Dermis microvascular lymphatic vessel endothelial cell (primary cell): ENCODE data around the gene ZIC1. TPM values are rescaled to one million over a fixed set of nuclear protein-coding genes. Genes with fewer than 3 reads are reported as not detected.

ENCODE experiments used
- DNase-seq, 2 donors: peaks; one replicate each; pipeline versions ENCODE4 v3.0.0 to v3.0.0-alpha.2; 2010; ENCODE audit warnings: low read depth in 2 of 2
- total RNA-seq: library from RNA; depleted of rRNA; stranded (reverse); fragments of >200 nt; gene quantifications from 2 replicates; pipeline ENCODE4 v1.2.1, GENCODE V29; 2014

Gene ZIC1
- total RNA-seq, 1 donor from 2014 or later: not detected

DNA sequence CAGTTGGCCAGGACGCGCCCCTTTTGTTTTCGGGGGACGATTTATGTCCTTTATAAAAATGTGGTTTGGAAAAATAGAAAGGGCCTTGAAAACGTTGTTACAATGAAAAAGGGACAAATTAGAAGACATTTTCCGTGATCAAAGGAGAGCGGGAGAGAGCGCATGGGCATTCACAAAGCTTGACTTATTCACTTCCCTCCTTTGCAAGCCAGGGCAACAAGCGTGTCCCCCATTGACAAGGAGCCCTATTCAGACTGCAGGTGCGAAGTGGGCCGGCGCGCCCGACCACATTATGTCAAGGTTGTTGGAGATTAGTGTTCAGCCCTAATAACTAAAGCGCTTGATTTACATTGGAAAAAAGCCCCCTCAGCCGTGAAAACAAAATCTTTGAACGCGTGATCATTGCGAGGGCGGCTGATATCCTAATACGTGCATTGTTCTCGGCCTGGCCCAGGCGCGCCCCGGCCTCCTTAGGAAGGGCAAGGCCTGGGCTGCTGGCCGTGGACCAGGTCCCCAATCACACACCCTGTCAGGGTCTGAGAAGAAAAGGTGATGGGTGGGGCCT lies 28.7 kb upstream of the ZIC1 start:
- DNase-seq: no peak

DNA sequence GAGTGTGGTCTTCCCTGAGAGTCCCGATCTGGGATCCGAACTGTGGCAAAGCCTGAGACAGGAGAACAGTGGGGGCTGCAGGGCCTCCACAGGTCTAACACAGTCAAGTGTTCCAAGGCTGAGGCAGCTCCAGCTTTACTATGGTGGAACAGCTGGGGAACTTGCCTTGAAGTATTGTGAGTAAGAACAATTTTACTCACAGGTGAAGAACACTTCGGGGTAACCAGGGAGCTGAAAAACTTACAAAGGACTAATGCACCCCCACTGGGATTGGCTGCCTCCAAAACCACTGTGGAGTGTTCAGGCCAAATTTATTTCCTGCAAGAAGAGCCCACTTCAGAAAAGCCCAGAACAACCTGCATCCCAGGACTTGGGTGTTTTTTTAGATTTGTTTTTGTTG lies 28.2 kb upstream of the ZIC1 start:
- no peak for DNase-seq

DNA sequence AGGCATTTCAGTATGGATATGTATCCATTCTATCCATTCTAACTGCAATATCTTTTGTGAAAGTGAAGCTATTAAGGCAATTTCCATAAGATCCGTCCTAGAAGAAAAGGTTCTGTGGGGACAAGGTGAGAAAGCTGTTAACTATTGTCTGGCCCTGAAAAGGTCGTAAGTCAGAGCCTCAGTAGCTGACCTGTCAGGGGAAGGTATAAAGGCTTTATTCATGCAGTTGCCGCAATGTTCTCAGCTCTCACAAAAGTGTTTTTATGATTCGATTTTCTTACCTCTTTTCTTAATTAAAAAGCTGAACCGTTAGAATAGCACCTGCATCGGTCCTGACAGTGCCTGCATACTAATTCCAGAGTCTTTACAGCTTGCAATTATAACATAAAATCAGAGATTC lies 27.6 kb upstream of the ZIC1 start:
- DNase-seq: no peak

DNA sequence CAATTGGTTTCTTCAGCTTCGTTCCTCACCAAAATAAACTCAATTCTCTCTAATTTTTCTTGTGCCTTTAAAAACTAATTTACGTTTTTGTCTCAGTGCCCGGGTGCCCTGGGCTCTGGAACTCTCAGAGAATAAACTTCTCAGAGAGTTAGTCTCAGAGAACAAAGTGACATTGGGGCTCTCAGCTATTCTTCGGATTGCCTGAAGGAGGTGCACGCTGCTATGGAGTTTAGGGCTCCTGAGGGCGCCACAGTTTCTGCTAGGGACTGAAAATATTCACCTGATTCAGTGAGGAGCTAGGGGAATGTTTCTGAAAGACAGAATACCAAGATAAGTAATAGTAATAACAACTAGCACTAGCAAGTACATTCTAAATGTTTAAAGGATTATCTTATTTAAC lies 25.5 kb upstream of the ZIC1 start:
- DNase-seq: no peak

DNA sequence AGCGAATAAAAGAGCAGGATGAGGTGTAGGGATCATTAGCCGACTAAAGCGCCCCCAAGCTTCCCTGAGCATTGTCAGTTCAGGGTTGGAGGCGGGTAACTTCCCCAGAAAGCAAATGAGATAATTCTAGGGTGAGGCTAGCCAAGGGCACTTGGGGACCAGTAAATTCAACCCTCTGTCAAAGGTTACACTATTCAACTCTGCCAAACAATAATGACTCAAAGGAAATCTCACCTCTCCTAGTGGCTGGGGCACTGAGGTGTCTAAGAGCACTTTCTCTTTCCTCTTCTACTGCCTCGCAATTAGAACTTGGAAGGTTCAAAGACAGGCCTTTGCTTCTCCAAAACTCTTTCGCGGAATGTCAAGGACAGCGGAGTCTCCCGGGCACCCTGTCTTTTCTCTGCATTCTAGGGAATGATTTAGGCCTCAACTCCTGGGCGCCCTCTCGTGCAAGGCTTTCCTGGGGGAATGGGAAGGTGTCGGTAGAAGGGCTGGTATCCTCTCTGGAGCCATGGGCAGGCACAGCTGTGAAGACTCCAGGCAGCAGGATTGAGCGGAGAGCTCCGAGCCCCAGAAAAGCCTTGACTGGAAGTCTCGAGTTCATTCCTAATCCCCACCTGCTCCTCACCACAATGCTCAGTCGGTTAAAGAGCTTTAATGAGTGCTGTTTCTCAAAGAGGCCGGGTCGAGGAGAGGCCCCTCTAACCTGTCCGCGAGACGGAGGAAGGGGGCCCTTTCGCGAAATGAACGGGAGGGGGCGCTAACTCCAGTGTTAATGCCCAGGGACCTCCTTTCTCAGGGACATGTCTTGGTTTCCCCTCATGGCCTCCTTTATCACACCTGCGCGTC lies 24.7 kb upstream of the ZIC1 start:
- DNase-seq: no peak

DNA sequence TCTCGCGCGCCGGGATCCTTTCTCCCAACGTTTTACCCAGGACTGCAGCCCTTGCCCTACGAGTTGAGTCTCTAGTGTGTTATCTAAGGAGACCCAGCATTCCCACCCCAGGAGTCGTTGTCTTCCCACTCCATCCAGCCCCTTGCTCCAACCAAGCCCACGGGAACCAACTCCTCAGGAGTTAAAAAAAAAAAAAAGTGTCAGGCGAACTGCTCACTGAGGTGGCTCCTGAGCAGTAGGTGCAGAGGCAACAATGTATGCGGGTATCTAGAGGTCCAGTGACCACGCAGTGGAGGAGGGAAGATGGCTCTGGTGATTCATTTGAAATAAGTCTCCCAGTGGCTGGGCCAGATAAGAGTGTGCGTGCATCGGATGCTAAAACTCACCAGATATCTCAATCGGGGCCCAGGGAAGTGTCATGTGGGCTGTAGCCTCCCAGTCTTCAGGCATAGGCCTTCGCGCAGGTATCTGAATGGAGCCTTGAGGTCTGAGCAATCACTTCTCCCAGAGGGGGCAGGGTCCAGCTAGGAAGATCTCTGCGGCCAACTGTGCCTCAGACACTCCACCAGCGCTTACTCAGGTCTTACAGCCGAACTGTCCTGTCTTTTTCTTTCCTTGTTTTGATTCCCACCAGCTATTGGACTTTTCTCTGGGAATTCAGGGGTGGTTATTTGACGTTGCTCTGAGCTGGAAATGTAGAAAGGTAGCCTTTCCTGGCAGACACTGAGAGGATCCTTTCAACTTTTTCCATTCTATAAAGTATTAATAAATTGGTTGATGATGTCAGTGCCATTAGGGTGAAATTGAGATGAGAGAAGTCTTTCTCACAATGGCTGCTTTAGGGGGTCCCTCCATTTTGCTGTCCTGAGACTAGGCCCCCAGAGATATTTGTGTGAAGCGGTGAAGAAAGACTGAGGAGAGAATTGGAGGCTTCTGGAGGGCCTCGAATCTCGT lies 23.8 kb upstream of the ZIC1 start:
- DNase-seq: no peak

DNA sequence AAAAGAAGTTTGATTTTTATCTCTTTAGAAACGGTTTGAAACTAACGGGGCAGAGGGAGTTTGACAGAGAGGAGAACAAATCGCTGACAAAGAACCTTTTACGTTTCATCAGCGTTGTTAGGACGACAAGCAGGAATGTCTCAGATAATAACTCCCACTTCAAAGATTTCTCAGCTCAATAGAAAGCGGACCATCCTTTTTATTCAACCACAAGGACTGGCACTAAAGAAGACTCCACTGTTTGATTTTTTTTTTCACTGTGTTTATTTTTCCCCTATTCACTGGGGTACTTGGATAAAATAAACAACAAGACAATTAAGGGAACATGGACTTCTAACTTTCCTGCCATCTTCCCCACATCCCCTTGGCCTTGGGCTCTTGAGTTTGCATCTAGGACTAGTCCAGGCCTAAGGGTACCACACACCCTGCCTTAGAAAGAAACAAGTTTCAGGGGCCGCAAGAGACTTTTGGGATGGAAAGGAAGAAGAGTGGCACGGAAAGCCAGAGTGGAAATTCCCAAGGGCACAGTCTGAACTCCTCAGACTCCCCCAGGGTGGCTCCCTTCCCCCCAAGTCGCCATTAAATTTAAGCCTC lies 21.8 kb upstream of the ZIC1 start:
- no peak for DNase-seq

DNA sequence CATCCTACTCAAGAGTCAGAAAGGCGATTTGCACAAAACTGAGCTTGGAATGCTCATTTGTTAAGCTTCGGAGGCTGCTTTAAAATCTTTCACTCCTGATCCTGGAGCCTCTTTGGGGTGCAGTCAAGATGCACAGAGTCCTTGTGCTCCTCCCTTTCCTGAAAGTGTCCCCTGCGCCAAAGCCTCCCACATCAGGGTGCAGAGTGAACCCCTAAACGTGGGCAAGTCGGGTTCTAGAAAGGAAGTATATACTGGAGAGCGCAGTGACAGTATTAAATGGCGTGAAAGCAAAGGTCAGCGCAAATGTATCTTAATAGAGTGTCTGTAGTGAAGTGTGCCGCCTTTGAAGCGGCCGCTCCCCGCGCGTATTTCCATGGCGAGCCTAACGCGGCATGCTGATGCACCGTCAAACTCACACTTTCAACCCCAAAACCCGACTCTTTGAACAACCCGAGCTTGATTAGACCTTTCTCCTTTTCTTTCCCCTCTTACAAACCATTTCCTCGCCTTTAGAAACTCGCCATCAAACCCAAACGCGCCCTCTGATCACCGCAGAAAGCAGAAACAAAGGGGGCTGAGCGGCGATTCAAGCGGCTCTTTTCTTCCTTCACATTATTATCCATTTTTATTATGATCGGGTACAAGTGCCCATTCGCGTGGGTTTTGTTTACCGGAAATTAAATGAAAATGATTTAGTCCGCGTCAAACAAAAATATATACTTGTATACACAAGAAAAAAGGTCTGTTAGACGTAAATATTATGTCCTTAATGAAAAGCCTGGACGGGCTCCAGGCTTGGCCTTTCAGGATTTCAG lies 21.1 kb upstream of the ZIC1 start:
- no peak for DNase-seq

DNA sequence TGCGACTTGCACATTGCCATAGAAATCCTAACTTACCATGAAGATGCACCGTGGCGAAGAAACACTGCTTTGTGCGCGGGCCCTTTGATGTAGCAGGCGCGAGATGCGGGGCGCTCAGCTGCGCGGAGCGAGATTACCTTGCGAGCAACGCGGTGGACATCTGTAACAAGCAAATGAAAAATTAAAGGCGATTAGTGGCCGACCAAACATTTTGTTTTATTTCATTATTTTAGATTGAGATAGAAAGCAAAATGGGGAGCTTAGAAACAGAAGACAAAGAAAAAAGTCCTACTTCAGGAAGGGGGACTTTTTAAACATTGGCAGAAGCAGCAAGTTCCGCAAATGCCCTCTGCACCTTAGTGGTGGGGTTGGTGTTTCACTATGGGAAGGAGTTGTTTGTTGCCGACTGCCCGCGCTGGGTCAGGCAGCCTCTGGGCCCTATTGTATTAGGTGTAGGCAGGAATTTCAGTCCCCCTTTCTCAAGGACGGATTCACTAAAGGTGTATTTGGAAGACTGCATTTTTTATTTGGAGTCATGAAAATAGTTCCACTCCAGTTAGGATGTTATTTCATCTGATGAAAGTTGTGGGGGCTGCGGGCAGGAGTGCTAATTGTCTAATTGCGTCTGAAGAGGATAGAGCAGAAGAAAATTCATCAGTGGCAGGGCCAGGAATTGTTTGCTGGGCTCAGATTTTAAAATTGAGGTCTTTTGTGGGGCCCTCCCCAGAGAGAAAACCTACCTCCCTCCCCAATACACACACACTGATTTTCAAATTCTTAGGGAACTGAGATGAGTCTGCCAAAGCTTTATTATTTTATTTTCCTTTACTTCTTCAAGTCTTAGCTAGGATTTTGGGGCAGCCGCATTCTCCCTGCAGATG lies 20.2 kb upstream of the ZIC1 start:
- no peak for DNase-seq

DNA sequence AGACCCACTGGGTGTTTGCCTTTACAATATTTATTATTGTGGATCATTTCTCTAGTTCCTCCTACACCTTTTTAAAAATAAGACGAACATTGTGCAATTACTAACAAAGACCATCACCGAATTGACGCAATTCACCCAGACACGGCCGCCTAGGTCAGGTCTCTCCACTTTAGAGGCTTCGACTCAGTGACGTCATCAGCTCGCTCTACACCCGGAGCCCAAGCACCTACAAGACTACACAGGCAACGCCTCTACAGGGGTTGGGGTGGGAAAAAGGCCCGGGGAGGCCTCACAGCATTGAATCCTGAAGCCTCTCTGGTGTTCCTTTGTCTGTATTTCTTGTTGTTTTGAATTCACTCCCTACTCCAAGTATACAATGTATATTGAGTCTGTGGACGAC lies 19.4 kb upstream of the ZIC1 start:
- no peak for DNase-seq

DNA sequence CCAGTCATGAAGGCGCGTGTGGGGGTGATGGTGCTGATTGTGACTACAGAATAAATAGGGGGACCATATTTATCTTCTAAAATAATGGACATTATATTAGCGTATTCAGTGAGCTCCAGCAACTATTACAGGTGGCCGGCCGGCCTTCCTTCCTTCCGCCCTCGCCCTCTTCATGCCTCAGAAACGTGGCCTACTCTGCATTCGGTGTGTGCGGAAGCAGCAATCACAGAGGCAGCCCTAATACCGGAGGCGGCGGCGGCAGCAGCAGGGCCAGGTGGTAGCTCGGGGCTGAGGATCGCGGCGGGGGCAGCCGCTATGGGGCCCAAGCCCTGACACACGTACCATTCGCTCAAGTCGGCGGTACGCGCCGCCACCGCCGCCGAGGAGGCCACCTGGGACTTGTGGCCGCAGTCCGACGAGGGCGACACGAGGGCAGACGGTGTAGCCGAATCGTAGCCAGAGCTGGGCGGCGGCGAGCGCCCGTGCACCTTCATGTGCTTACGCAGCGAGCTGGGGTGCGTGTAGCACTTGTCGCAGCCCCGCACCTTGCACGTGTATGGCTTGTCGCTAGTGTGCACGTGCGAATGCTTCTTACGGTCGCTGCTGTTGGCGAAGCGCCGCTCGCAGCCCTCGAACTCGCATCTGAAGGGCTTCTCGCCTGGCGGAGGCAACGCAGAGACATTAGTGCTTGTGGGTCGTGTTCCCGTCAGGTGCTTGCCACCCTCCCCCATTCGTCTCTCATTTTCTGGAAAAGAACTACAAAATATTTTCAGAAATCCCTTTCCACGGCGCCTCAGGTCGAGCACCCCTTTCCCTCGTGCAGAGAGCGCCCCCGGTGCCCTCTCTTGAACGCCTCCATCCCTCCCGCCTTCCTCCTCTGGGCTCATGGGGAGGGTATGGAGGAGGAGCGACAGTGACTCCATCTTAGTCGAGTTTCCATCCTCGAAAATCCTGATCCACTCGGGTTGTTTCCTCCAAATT lies 18.3 kb upstream of the ZIC1 start:
- no peak for DNase-seq

DNA sequence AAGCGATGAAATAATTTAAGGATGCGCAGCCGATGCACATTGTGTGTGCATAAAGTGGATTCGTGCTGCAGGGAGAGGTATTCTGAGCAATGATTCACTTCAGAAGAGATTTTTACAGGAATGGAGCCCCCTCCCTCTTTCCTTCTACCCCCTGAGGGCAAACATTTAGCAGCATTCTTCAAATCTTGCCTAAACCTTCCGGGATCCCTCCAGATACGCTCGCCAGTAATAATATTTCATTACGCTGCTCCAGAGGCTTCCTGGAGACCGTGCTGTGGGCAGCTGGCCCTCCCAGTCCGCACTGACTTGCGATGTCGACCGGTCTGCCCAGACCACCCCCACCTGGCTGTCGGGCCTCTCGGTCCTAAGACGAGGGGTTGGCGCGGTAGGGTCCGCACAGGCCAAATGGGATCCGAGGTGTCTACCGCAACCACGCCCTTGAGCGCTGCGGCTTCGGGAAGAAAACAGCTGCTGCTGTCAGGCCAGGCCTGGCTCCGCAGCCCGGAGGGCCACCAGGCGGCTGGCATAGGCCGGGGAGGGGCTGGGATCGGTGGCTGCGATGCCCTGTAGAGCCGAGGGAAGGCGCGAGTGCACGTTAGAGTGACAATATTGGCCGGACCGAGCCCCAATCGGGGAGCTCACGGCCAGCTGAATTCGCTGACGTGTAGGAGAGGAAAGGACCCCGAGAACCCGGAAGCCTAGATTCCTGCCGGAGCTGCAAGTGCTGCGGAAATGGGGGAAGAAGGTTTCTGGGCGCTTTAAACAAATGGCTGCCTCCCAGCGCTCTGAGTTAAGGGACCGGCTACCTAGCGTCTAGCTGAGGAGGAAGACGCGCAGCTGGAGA lies 17.2 kb upstream of the ZIC1 start:
- peak in 1 of 2 donors; percentile 14 for DNase-seq

DNA sequence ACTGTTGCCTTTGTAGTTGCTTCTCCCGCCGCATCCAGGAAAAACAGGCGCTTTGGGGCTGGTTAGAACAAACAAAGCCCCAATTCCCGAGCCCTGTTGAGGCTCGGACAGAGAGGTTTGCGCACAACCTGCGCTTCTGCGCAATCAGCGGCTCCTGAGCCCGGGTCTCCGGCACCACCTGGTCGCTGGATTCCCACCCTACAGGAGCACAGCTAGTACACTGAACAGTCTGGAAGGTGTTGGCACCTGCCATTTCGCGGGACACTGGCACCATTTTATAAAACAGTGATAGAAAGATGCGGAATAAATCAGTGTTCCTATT lies 16.6 kb upstream of the ZIC1 start:
- DNase-seq: no peak

DNA sequence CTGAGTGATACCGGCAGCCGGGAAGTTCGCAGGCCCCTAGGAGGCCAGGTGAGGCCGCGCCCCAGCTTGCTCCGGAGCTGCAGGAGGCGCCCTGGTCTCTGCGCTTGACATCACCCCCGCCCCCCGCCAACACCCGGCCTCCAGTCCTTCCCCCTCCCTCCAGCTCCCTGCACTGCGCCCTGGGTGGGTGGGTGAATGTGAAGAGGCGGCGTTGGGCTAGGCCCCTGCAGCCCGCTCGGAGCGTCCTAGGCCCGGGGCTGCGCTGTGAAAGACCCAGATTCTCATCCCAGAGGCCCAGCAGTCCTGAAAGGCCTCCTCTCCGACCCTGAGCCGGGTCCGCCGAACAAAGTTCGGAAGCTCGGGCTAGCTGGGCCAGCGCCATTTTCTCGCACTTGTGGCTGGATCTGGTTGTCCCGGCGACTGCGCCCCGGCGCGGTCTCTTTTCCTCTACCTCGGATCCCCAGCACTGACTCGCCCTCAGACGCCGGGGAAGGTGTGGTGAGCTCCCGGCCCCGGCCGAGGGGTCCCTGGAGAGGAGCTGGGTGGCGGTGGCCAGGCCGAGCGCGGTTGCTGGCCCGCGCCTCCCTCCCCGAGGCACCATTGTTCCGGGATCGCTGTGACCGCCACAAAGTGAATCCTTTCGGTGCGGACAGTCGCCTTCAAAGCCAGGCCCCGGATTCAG lies 15.8 kb upstream of the ZIC1 start:
- no peak for DNase-seq

DNA sequence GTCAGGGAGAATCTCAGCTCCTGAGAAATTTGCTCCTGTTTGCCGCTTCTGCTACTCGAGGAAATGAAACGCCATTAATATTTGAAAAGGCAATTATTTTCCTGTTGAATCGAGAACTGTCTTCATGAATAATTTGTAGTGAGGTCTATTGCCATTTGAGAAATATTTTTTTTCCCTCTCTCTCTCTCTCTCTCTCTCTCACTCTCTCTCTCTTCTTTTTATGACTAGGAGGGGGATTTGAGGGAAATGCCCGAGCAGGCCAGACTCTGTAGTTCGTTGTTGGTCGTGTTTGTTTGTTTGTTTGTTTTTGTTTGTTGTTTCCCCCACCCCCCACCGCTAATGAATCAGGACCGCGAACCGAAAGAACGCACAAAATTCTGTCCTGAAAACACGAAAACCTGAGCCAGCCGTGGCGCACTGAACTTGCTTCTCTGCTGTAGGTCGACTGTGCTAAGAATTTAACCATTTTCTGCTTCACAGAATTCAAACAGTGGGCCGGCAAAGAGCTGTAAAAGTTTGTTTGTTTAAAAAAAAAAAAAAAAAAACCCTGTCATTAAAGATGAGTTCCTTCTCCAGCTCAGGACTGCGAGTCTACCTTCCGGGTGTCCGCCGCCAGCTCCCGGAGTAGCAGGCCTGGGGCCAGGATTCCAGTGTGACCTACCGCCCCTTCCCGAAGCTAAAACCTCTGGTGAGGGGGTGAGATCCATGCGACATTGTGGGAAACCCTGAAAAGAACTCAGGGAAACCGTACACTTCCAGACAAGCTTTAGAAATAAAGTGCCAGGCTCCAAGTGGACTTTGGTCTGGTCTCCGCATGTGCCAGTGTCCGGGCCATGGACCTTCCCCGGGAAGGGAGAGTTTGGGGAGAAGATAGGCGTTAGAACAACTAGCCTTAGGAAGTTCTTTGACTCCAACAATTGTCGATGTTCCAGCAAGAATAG lies 15.0 kb upstream of the ZIC1 start:
- no peak for DNase-seq

DNA sequence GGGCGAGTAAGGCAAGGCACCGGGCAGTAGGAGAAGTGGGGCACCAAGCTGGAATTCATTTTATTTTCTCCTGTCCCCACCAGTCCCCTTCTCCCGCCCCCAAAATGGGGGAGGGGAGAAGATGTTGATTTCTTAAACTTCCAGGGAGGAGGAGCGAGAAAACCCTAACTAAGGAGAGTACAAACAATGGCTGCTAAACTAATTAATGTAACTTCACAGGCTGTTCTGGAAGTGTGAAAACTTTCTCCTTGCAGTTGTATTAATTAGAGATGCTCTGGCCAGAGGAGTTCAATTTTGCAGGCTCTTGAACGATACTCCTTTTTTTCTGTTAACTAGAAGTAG lies 14.3 kb upstream of the ZIC1 start:
- DNase-seq: no peak
